ENCODE measurements around the gene COBLL1. TPM values are rescaled to one million over a fixed set of nuclear protein-coding genes. Genes with fewer than 3 reads are reported as not detected.

COBLL1 gene
- total RNA-seq, 1 donor from 2014 or later: 18.6 TPM

DNA sequence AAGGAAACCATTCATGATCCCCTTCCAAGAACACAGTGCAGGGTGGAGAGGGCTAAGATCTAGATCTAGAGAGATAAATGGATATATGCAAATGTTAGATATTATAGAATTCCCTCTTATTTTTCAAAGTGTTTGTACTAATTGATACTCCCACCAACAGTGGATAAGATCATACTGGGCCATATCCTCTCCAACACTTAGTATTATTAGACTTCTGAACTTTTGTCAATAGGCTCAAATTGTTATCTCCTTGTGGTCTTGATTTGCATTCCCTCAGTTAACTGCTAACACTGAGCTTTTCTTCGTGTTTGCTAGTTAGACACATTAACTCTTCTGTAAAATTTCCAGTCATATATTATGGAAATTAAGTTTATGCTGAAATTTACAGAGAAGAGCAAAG lies 163.9 kb downstream of the COBLL1 start:
- H3K9me3 Mint-ChIP-seq (ENCODE audit: unreplicated experiment): no peaks in the 10 kb centered on the region
- no peak overlapping the region for H2AFZ ChIP-seq (ENCODE audit: low read depth, low read length)
- no peaks in the 10 kb centered on the region for H3K27me3 ChIP-seq (ENCODE audit: insufficient read depth, low read length)
- DNase-seq (ENCODE audit: low read depth) (no peak), FAIRE-seq (no peak)
- no peak overlapping the region for H3K27ac Mint-ChIP-seq (ENCODE audit: unreplicated experiment)
- TF ChIP-seq, protein P1, sequence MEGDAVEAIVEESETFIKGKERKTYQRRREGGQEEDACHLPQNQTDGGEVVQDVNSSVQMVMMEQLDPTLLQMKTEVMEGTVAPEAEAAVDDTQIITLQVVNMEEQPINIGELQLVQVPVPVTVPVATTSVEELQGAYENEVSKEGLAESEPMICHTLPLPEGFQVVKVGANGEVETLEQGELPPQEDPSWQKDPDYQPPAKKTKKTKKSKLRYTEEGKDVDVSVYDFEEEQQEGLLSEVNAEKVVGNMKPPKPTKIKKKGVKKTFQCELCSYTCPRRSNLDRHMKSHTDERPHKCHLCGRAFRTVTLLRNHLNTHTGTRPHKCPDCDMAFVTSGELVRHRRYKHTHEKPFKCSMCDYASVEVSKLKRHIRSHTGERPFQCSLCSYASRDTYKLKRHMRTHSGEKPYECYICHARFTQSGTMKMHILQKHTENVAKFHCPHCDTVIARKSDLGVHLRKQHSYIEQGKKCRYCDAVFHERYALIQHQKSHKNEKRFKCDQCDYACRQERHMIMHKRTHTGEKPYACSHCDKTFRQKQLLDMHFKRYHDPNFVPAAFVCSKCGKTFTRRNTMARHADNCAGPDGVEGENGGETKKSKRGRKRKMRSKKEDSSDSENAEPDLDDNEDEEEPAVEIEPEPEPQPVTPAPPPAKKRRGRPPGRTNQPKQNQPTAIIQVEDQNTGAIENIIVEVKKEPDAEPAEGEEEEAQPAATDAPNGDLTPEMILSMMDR (IDR thresholded peaks at IDR 0.05; ENCODE audit: insufficient read depth, low read depth, low read length): no peak
- no peak for TF ChIP-seq EZH2 (IDR thresholded peaks at IDR 0.05; ENCODE audit: insufficient read depth, low read length)
- H3K9me3 ChIP-seq (ENCODE audit: insufficient read depth, low read depth, low read length): no peaks in the 10 kb centered on the region
- H3K79me2 ChIP-seq (ENCODE audit: insufficient read depth, low read length): no peaks in the 10 kb centered on the region
- H4K20me1 ChIP-seq (ENCODE audit: insufficient read depth, low read length): no peaks in the 10 kb centered on the region
- H3K4me2 ChIP-seq (ENCODE audit: low read length): no peak overlapping the region
- no peak overlapping the region for H3K4me3 Mint-ChIP-seq (ENCODE audit: unreplicated experiment)
- no peak overlapping the region for H3K9ac ChIP-seq (ENCODE audit: low read length)
- no peak overlapping the region for H3K27ac ChIP-seq (ENCODE audit: low read depth, low read length)
- H3K4me1 Mint-ChIP-seq (ENCODE audit: low read depth, unreplicated experiment): no peaks in the 10 kb centered on the region
- H3K4me1 ChIP-seq (ENCODE audit: insufficient read depth, low read length): no peaks in the 10 kb centered on the region
- no peaks in the 10 kb centered on the region for H3K36me3 ChIP-seq (ENCODE audit: insufficient read depth, low read length)
- no peaks in the 10 kb centered on the region for H3K27me3 Mint-ChIP-seq (ENCODE audit: low read depth, unreplicated experiment)
- no peak overlapping the region for H3K4me3 ChIP-seq (ENCODE audit: insufficient read depth, low read depth, low read length)
- peaks cover 2% of the 10 kb centered on the region for H3K36me3 Mint-ChIP-seq (ENCODE audit: low read depth, unreplicated experiment)

GRCh38 chr2:164677271-164677670 lies 164.4 kb downstream of the COBLL1 start:
- Mint-ChIP-seq H3K4me3 (ENCODE audit: unreplicated experiment) (no peak overlapping the region), H3K27ac (ENCODE audit: unreplicated experiment) (no peak overlapping the region), H3K27me3 (ENCODE audit: low read depth, unreplicated experiment) (no peaks in the 10 kb centered on the region), H3K4me1 (ENCODE audit: low read depth, unreplicated experiment) (no peaks in the 10 kb centered on the region), H3K9me3 (ENCODE audit: unreplicated experiment) (no peaks in the 10 kb centered on the region), H3K36me3 (ENCODE audit: low read depth, unreplicated experiment) (peaks cover 2% of the 10 kb centered on the region)
- no peak overlapping the region for H3K27ac ChIP-seq (ENCODE audit: low read depth, low read length)
- H3K9ac ChIP-seq (ENCODE audit: low read length): no peak overlapping the region
- no peak overlapping the region for H2AFZ ChIP-seq (ENCODE audit: low read depth, low read length)
- no peaks in the 10 kb centered on the region for H3K27me3 ChIP-seq (ENCODE audit: insufficient read depth, low read length)
- no peaks in the 10 kb centered on the region for H3K79me2 ChIP-seq (ENCODE audit: insufficient read depth, low read length)
- H3K4me1 ChIP-seq (ENCODE audit: insufficient read depth, low read length): no peaks in the 10 kb centered on the region
- FAIRE-seq: no peak
- H3K36me3 ChIP-seq (ENCODE audit: insufficient read depth, low read length): no peaks in the 10 kb centered on the region
- no peak overlapping the region for H3K4me2 ChIP-seq (ENCODE audit: low read length)
- H4K20me1 ChIP-seq (ENCODE audit: insufficient read depth, low read length): no peaks in the 10 kb centered on the region
- DNase-seq (ENCODE audit: low read depth): no peak
- no peaks in the 10 kb centered on the region for H3K9me3 ChIP-seq (ENCODE audit: insufficient read depth, low read depth, low read length)
- no peak overlapping the region for H3K4me3 ChIP-seq (ENCODE audit: insufficient read depth, low read depth, low read length)
- TF ChIP-seq EZH2 (IDR thresholded peaks at IDR 0.05; ENCODE audit: insufficient read depth, low read length): no peak
- TF ChIP-seq, protein P1 (IDR thresholded peaks at IDR 0.05; ENCODE audit: insufficient read depth, low read depth, low read length): no peak

- no peak overlapping the region for H3K4me2 ChIP-seq (ENCODE audit: low read length)
- TF ChIP-seq, protein P1 (IDR thresholded peaks at IDR 0.05; ENCODE audit: insufficient read depth, low read depth, low read length): no peak
- TF ChIP-seq EZH2 (IDR thresholded peaks at IDR 0.05; ENCODE audit: insufficient read depth, low read length): no peak
- H3K4me3 ChIP-seq (ENCODE audit: insufficient read depth, low read depth, low read length): no peak overlapping the region
- no peak overlapping the region for H3K27ac ChIP-seq (ENCODE audit: low read depth, low read length)
- H3K9me3 ChIP-seq (ENCODE audit: insufficient read depth, low read depth, low read length): no peaks in the 10 kb centered on the region
- Mint-ChIP-seq H3K4me1 (ENCODE audit: low read depth, unreplicated experiment) (peaks cover 5% of the 10 kb centered on the region), H3K9me3 (ENCODE audit: unreplicated experiment) (no peaks in the 10 kb centered on the region), H3K27me3 (ENCODE audit: low read depth, unreplicated experiment) (no peaks in the 10 kb centered on the region), H3K27ac (ENCODE audit: unreplicated experiment) (no peak overlapping the region), H3K4me3 (ENCODE audit: unreplicated experiment) (no peak overlapping the region), H3K36me3 (ENCODE audit: low read depth, unreplicated experiment) (no peaks in the 10 kb centered on the region)
- no peaks in the 10 kb centered on the region for H3K36me3 ChIP-seq (ENCODE audit: insufficient read depth, low read length)
- no peaks in the 10 kb centered on the region for H3K27me3 ChIP-seq (ENCODE audit: insufficient read depth, low read length)
- no peaks in the 10 kb centered on the region for H3K79me2 ChIP-seq (ENCODE audit: insufficient read depth, low read length)
- DNase-seq (ENCODE audit: low read depth): no peak
- no peak overlapping the region for H3K9ac ChIP-seq (ENCODE audit: low read length)
- H4K20me1 ChIP-seq (ENCODE audit: insufficient read depth, low read length): no peaks in the 10 kb centered on the region
- no peaks in the 10 kb centered on the region for H3K4me1 ChIP-seq (ENCODE audit: insufficient read depth, low read length)
- H2AFZ ChIP-seq (ENCODE audit: low read depth, low read length): no peak overlapping the region
- FAIRE-seq: no peak
These were observed 165.9 kb downstream of the COBLL1 start for GRCh38 chr2:164675687-164676086.
